ENCODE measurements around the gene TENM3.

DNA sequence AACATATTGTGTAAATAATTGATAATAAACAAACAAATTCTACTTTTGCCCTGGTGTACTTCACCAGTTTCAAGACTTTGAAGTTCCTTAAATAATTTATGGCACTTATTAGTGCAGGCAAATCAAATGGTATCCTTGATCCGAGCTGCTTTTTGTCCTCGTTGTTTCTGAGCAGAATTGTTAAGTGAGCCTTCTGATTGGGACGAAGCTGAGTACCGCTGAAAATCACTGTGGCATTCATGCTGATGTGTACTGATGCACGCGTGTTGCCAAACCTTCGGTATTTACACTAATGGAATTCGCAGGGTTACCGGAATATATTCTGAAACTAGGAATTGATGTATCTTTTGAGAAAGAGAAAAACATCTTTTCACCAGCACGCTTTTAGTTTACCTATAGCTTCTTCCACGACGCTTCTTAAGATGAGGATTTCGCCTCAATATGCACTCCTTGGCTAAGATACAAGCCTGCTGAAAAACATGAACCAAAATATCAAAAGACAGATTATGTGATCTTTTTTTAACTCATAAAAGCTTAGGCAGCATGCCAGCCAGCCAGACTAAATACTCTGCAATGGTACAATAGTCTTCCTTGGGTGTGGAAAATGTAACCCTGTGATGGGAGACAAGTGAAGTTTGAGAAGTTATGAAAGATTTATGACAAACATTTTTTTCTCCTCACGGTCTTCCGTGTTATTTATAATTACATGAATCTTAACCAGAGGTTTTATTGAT lies 48.9 kb upstream of the TENM3 start:
- TF ChIP-seq, protein P1, sequence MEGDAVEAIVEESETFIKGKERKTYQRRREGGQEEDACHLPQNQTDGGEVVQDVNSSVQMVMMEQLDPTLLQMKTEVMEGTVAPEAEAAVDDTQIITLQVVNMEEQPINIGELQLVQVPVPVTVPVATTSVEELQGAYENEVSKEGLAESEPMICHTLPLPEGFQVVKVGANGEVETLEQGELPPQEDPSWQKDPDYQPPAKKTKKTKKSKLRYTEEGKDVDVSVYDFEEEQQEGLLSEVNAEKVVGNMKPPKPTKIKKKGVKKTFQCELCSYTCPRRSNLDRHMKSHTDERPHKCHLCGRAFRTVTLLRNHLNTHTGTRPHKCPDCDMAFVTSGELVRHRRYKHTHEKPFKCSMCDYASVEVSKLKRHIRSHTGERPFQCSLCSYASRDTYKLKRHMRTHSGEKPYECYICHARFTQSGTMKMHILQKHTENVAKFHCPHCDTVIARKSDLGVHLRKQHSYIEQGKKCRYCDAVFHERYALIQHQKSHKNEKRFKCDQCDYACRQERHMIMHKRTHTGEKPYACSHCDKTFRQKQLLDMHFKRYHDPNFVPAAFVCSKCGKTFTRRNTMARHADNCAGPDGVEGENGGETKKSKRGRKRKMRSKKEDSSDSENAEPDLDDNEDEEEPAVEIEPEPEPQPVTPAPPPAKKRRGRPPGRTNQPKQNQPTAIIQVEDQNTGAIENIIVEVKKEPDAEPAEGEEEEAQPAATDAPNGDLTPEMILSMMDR (tag by site-specific recombination; IDR thresholded peaks at IDR 0.05) = no peak
- TF ChIP-seq RBAK (tag by site-specific recombination; IDR thresholded peaks at IDR 0.05) (no peak), ZNF776 (tag by site-specific recombination; IDR thresholded peaks at IDR 0.05; ENCODE audit: borderline replicate concordance) (no peak)
